Uterus (tissue), 4 donors: ENCODE data around the gene MBD2. TPM values are rescaled to one million over a fixed set of nuclear protein-coding genes. Genes with fewer than 3 reads are reported as not detected.

Experiments
- DNase-seq, 2 donors: peaks; one replicate each; pipeline ENCODE4 v3.0.0-alpha.2; 2019 to 2020
- H3K27ac ChIP-seq, 2 donors: fragments of 200-600 bp; sonication (generic); 1 replicate in 1 of 2; 2 replicates in 1 of 2; pipeline ENCODE4 v1.5.1; 2016 to 2018
- H3K27me3 ChIP-seq, 2 donors: fragments of 200-600 bp; sonication (generic); one replicate each; pipeline ENCODE4 v1.5.1; 2018 to 2019; ENCODE audit warnings: control low read depth in 1 of 2
- H3K36me3 ChIP-seq, 2 donors: fragments of 200-600 bp; sonication (generic); one replicate each; pipeline ENCODE4 v1.5.1; 2019; ENCODE audit warnings: control low read depth in 1 of 2
- H3K4me1 ChIP-seq, 2 donors: fragments of 200-600 bp; sonication (generic); one replicate each; pipeline ENCODE4 v1.5.1; 2018 to 2019; ENCODE audit warnings: control low read depth in 1 of 2
- H3K4me3 ChIP-seq, 2 donors: fragments of 200-600 bp; sonication (generic); 1 replicate in 1 of 2; 2 replicates in 1 of 2; pipeline ENCODE4 v1.5.1; 2018 to 2019; ENCODE audit warnings: mild to moderate bottlenecking in 1 of 2
- H3K9me3 ChIP-seq, 2 donors: fragments of 200-600 bp; sonication (generic); one replicate each; pipeline ENCODE4 v1.5.1; 2019; ENCODE audit warnings: control low read depth in 1 of 2
- POLR2A ChIP-seq, 2 donors: fragments of 450-650 bp; IDR thresholded peaks; one replicate each; pipeline ENCODE4 v1.6.1; 2016; ENCODE audit warnings: antibody characterized with exemption in 2 of 2, mild to moderate bottlenecking in 1 of 2, moderate library complexity in 1 of 2
- intact Hi-C: fragments of 100-400 bp; cut with DNase I; formaldehyde crosslinking; loops from one replicate; pipeline ENCODE4 v1.15.1; 2023; ENCODE audit warnings: low total_unique reads
- total RNA-seq, 4 donors: library from RNA; depleted of rRNA in 3 of 4; stranded (reverse); fragments of >200 nt in 3 of 4; gene quantifications; one replicate each; pipeline versions ENCODE4 v1.1.0 to v1.2.4, GENCODE V29; 2014 to 2023
- TF ChIP-seq, protein P1 (sequence below), 4 experiments: fragments of 200-600 bp in 2 of 4; fragments of 450-650 bp in 2 of 4; sonication (generic) in 2 of 4; IDR thresholded peaks; one replicate each; pipeline ENCODE4 v1.5.1; 2016 to 2019; ENCODE audit warnings: antibody characterized with exemption in 4 of 4, mild to moderate bottlenecking in 2 of 4, moderate library complexity in 1 of 4
- donor health status: DM: yes; HTN: yes; CAD: no.

MBD2 gene
- total RNA-seq, 4 donors from 2014 or later = 10.8 to 76.9 (median 26.0) TPM

DNA sequence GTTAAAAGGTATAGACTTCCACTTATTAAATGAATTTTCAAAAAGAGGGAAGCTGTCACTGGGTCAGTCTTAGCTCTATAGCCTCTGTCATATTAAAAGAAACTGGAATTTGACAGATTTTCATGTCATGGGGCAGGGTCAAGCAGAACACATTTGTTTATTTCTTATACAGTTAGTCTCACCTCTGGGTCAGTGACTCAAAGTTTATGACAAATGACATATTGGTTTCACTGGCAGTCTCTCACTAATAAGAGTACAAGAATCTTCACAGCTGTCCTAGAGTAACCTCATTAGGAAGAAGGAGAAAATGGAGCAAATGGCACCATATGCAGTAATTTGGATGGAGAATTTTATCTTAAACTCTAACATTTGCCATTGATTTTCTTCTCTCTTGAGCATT, 63.2 kb downstream of the MBD2 start:
- no peak for DNase-seq
- H3K4me1 ChIP-seq = peaks cover 0 to 4% of the 10 kb centered on the region in 2 donors
- H3K36me3 ChIP-seq = no peaks in the 10 kb centered on the region
- TF ChIP-seq POLR2A (IDR thresholded peaks at IDR 0.05) = no peak
- TF ChIP-seq, protein P1, sequence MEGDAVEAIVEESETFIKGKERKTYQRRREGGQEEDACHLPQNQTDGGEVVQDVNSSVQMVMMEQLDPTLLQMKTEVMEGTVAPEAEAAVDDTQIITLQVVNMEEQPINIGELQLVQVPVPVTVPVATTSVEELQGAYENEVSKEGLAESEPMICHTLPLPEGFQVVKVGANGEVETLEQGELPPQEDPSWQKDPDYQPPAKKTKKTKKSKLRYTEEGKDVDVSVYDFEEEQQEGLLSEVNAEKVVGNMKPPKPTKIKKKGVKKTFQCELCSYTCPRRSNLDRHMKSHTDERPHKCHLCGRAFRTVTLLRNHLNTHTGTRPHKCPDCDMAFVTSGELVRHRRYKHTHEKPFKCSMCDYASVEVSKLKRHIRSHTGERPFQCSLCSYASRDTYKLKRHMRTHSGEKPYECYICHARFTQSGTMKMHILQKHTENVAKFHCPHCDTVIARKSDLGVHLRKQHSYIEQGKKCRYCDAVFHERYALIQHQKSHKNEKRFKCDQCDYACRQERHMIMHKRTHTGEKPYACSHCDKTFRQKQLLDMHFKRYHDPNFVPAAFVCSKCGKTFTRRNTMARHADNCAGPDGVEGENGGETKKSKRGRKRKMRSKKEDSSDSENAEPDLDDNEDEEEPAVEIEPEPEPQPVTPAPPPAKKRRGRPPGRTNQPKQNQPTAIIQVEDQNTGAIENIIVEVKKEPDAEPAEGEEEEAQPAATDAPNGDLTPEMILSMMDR (IDR thresholded peaks at IDR 0.05) = no peak
- H3K9me3 ChIP-seq = no peaks in the 10 kb centered on the region
- intact Hi-C loops = no loop called here
- H3K27me3 ChIP-seq = no peaks in the 10 kb centered on the region
- H3K4me3 ChIP-seq = no peak overlapping the region
- no peak overlapping the region for H3K27ac ChIP-seq

- Histone ChIP-seq H3K27me3 (no peaks in the 10 kb centered on the region), H3K4me3 (no peak overlapping the region), H3K36me3 (no peaks in the 10 kb centered on the region), H3K4me1 (peaks cover 0 to 4% of the 10 kb centered on the region in 2 donors), H3K9me3 (no peaks in the 10 kb centered on the region), H3K27ac (no peak overlapping the region)
- intact Hi-C loops = no loop called here
- TF ChIP-seq, protein P1 (IDR thresholded peaks at IDR 0.05) = no peak
- TF ChIP-seq POLR2A (IDR thresholded peaks at IDR 0.05) = no peak
- DNase-seq = no peak
These were observed 64.6 kb downstream of the MBD2 start for GRCh38 chr18:54159906-54160305.

- no peaks in the 10 kb centered on the region for H3K36me3 ChIP-seq
- H3K4me1 ChIP-seq = peaks cover 0 to 4% of the 10 kb centered on the region in 2 donors
- no peak overlapping the region for H3K4me3 ChIP-seq
- intact Hi-C loops = no loop called here
- H3K27ac ChIP-seq = no peak overlapping the region
- H3K27me3 ChIP-seq = no peaks in the 10 kb centered on the region
- TF ChIP-seq POLR2A (IDR thresholded peaks at IDR 0.05) = no peak
- TF ChIP-seq, protein P1 (IDR thresholded peaks at IDR 0.05) = no peak
- DNase-seq = no peak
- H3K9me3 ChIP-seq = no peaks in the 10 kb centered on the region
These were observed 66.7 kb downstream of the MBD2 start for GRCh38 chr18:54157646-54158385.

GRCh38 chr18:54155412-54155811, 69.1 kb downstream of the MBD2 start:
- Histone ChIP-seq H3K4me3 (no peak overlapping the region), H3K27ac (no peak overlapping the region), H3K9me3 (no peaks in the 10 kb centered on the region), H3K27me3 (no peaks in the 10 kb centered on the region), H3K4me1 (peaks cover 0 to 4% of the 10 kb centered on the region in 2 donors), H3K36me3 (no peaks in the 10 kb centered on the region)
- intact Hi-C loops = no loop called here
- no peak for TF ChIP-seq POLR2A (IDR thresholded peaks at IDR 0.05)
- TF ChIP-seq, protein P1 (IDR thresholded peaks at IDR 0.05) = no peak
- no peak for DNase-seq

DNA sequence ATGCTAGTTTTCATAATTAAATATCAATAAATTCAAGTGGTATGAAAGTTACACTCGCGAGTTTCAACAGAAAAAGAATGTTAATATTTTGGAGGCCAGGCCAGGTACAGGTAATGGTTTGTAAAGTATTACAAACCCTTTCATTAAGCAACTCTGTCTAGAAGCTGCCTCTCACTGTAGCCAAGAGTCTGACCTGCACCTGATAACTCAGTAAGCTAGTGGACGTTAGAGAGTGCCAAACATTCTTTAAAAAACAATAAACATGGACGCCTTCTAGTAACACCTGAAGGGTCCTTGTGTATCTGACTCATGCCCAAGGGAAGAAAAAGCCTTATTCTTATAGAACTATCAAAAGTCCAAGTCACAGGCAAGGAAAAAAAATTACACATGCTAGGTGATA, 70.2 kb downstream of the MBD2 start:
- Histone ChIP-seq H3K36me3 (no peaks in the 10 kb centered on the region), H3K9me3 (no peaks in the 10 kb centered on the region), H3K4me1 (peaks cover 3 to 4% of the 10 kb centered on the region in 2 donors), H3K27ac (no peak overlapping the region), H3K4me3 (no peak overlapping the region), H3K27me3 (no peaks in the 10 kb centered on the region)
- no peak for TF ChIP-seq POLR2A (IDR thresholded peaks at IDR 0.05)
- TF ChIP-seq, protein P1 (IDR thresholded peaks at IDR 0.05) = no peak
- intact Hi-C loops = no loop called here
- no peak for DNase-seq
